ENCODE measurements around the gene HSD17B7.

HSD17B7 gene

DNA sequence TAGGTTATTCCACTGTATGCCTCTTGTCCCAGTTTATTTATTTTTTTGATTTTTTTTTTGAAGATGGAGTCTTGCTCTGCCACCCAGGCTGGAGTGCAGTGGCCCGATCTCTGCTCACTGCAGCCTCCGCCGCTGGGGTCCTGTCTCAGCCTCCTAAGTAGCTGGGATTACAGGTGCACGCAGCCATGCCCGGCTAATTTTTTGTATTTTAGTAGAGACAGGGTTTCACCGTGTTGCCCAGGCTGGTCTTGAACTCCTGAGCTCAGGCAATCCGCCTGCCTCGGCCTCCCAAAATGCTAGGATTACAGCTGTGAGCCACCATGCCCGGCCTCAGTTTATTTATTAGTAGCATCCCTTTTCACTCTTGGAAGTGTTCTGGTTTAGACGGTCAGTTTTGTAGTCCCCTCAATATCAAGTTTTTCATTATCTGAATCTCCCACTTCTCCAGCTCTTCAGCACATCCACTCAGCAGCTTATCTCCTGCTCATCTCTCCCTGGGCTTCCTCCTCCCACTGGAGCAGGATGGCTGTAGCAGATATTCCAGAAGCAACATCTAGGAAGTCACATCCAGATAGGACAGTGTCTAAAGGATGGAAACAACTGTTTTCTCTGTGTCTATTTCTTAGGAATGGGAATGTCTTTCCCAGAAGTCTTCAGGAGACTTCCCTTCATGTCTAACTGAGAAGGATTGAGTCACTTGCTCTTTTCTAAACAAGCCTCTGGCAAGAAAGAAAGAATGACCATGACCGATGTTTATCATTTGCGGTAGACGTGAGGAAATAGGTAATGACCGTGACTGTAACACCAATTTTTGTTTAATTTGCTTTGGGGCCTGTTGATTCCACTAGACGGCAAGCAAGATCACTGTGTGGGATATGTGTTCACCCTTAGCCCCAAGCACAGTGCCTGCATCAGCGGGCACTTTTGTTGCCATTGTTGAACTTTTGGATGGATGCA lies 56.0 kb downstream of the HSD17B7 start:
- TF ChIP-seq EP300 (IDR thresholded peaks at IDR 0.05; ENCODE audit: borderline replicate concordance): no peak
- TF ChIP-seq, protein P1, sequence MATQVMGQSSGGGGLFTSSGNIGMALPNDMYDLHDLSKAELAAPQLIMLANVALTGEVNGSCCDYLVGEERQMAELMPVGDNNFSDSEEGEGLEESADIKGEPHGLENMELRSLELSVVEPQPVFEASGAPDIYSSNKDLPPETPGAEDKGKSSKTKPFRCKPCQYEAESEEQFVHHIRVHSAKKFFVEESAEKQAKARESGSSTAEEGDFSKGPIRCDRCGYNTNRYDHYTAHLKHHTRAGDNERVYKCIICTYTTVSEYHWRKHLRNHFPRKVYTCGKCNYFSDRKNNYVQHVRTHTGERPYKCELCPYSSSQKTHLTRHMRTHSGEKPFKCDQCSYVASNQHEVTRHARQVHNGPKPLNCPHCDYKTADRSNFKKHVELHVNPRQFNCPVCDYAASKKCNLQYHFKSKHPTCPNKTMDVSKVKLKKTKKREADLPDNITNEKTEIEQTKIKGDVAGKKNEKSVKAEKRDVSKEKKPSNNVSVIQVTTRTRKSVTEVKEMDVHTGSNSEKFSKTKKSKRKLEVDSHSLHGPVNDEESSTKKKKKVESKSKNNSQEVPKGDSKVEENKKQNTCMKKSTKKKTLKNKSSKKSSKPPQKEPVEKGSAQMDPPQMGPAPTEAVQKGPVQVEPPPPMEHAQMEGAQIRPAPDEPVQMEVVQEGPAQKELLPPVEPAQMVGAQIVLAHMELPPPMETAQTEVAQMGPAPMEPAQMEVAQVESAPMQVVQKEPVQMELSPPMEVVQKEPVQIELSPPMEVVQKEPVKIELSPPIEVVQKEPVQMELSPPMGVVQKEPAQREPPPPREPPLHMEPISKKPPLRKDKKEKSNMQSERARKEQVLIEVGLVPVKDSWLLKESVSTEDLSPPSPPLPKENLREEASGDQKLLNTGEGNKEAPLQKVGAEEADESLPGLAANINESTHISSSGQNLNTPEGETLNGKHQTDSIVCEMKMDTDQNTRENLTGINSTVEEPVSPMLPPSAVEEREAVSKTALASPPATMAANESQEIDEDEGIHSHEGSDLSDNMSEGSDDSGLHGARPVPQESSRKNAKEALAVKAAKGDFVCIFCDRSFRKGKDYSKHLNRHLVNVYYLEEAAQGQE (IDR thresholded peaks at IDR 0.05; ENCODE audit: low read depth): no peak
- no peak for TF ChIP-seq YY1 (IDR thresholded peaks at IDR 0.05; ENCODE audit: low read depth)
- TF ChIP-seq TAF1 (IDR thresholded peaks at IDR 0.05; ENCODE audit: low read depth): no peak
- TF ChIP-seq CEBPB (IDR thresholded peaks at IDR 0.05): no peak
- TF ChIP-seq, protein P2, sequence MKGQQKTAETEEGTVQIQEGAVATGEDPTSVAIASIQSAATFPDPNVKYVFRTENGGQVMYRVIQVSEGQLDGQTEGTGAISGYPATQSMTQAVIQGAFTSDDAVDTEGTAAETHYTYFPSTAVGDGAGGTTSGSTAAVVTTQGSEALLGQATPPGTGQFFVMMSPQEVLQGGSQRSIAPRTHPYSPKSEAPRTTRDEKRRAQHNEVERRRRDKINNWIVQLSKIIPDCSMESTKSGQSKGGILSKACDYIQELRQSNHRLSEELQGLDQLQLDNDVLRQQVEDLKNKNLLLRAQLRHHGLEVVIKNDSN (IDR thresholded peaks at IDR 0.05): no peak
- no peak for TF ChIP-seq TCF12 (IDR thresholded peaks at IDR 0.05; ENCODE audit: low read depth)
- TF ChIP-seq CREB1 (IDR thresholded peaks at IDR 0.05; ENCODE audit: low read depth): no peak
- no peak for TF ChIP-seq NFIC (IDR thresholded peaks at IDR 0.05)
- TF ChIP-seq ZBTB7A (IDR thresholded peaks at IDR 0.05; ENCODE audit: low read depth): no peak
- TF ChIP-seq RAD21 (IDR thresholded peaks at IDR 0.05; ENCODE audit: low read depth): no peak
- TF ChIP-seq, protein P3, sequence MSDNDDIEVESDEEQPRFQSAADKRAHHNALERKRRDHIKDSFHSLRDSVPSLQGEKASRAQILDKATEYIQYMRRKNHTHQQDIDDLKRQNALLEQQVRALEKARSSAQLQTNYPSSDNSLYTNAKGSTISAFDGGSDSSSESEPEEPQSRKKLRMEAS (IDR thresholded peaks at IDR 0.05): no peak
- TF ChIP-seq FOXM1 (IDR thresholded peaks at IDR 0.05; ENCODE audit: borderline replicate concordance, low read depth): no peak
- TF ChIP-seq TEAD4 (IDR thresholded peaks at IDR 0.05): no peak
- TF ChIP-seq EGR1 (IDR thresholded peaks at IDR 0.05): no peak

DNA sequence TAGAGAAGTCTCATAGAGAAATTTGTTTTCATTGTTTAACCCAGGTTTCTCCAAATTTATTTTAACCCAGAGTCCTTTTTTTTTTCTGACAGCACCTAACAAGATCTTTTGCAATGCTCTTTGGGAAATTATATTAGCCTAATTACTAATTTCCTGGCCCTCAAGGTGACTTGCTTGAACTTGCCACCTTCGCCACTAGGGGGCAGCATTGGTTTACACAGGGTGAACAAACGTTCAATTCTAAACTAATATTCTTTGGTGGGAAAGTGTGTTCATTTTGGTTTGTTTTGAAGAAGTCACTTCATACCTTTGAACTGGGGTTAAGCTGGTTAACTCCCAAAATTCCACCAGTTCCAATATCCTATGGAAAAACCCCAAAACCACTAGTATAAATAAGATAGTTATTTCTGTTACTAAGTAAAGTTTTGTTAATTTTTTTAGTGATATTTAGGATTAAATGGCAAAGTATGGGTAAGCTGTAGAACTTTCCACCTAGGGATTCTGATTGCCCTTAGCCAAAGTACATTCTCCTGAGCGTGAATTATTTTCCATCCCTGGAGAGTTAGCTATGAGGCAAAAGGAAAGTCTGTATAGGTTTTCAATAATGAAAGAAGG lies 57.4 kb downstream of the HSD17B7 start:
- peak; percentile 90 for TF ChIP-seq RAD21 (IDR thresholded peaks at IDR 0.05; ENCODE audit: low read depth)
- TF ChIP-seq TAF1 (IDR thresholded peaks at IDR 0.05; ENCODE audit: low read depth): no peak
- no peak for TF ChIP-seq FOXM1 (IDR thresholded peaks at IDR 0.05; ENCODE audit: borderline replicate concordance, low read depth)
- TF ChIP-seq EP300 (IDR thresholded peaks at IDR 0.05; ENCODE audit: borderline replicate concordance): no peak

DNA sequence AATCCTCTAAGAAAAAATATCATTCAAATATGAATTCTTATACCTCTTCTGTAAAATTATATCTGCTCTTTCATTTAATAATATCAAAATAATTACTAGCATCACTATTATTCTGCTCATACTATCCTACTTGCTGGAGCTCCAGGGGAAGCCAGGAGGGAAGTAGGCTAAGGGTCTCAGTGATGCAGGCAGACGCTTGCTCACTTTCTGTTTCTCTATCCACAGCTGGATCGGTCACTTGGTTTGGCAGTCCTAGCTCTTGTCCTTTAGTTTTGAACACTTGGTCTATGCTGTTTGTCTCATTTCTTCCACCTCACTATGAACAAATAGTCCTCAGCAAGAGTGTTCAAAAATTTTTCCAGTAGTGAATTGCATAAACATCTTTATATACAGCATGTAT lies 59.2 kb downstream of the HSD17B7 start:
- TF ChIP-seq YY1 (IDR thresholded peaks at IDR 0.05; ENCODE audit: low read depth) (no peak), EGR1 (IDR thresholded peaks at IDR 0.05) (no peak), TCF12 (IDR thresholded peaks at IDR 0.05; ENCODE audit: low read depth) (no peak), EP300 (IDR thresholded peaks at IDR 0.05; ENCODE audit: borderline replicate concordance) (no peak), RAD21 (IDR thresholded peaks at IDR 0.05; ENCODE audit: low read depth) (no peak), FOXM1 (IDR thresholded peaks at IDR 0.05; ENCODE audit: borderline replicate concordance, low read depth) (no peak), NFIC (IDR thresholded peaks at IDR 0.05) (no peak), TEAD4 (IDR thresholded peaks at IDR 0.05) (no peak), ZBTB7A (IDR thresholded peaks at IDR 0.05; ENCODE audit: low read depth) (no peak), CREB1 (IDR thresholded peaks at IDR 0.05; ENCODE audit: low read depth) (no peak), TAF1 (IDR thresholded peaks at IDR 0.05; ENCODE audit: low read depth) (no peak), CEBPB (IDR thresholded peaks at IDR 0.05) (no peak)
- TF ChIP-seq, protein P2 (IDR thresholded peaks at IDR 0.05): no peak
- TF ChIP-seq, protein P3 (IDR thresholded peaks at IDR 0.05): no peak
- TF ChIP-seq, protein P1 (IDR thresholded peaks at IDR 0.05; ENCODE audit: low read depth): no peak

DNA sequence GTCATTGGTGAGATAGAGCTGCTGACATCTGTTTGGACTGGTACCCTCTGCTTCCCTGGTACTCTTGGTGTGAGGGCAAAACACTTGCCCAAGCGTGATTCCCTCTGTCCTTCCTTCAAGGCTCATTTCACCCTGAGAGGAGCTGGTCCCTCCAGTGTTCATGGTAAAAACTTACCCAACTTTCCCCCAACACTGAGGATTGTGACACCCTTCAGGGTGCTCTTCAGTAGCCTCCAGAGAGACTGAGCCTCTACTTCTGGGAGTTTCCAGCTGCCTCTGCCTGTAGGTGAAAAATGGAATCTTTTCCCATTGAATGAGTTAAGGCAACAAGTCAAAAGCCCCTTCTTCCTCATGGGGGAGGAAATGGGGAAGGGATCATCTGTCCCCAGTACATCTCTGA lies 60.8 kb downstream of the HSD17B7 start:
- TF ChIP-seq TEAD4 (IDR thresholded peaks at IDR 0.05) (no peak), YY1 (IDR thresholded peaks at IDR 0.05; ENCODE audit: low read depth) (no peak), FOXM1 (IDR thresholded peaks at IDR 0.05; ENCODE audit: borderline replicate concordance, low read depth) (no peak), CREB1 (IDR thresholded peaks at IDR 0.05; ENCODE audit: low read depth) (no peak), TCF12 (IDR thresholded peaks at IDR 0.05; ENCODE audit: low read depth) (no peak), NFIC (IDR thresholded peaks at IDR 0.05) (no peak), RAD21 (IDR thresholded peaks at IDR 0.05; ENCODE audit: low read depth) (no peak), TAF1 (IDR thresholded peaks at IDR 0.05; ENCODE audit: low read depth) (no peak), ZBTB7A (IDR thresholded peaks at IDR 0.05; ENCODE audit: low read depth) (no peak), EGR1 (IDR thresholded peaks at IDR 0.05) (no peak), CEBPB (IDR thresholded peaks at IDR 0.05) (no peak), EP300 (IDR thresholded peaks at IDR 0.05; ENCODE audit: borderline replicate concordance) (no peak)
- TF ChIP-seq, protein P1 (IDR thresholded peaks at IDR 0.05; ENCODE audit: low read depth): no peak
- TF ChIP-seq, protein P2 (IDR thresholded peaks at IDR 0.05): no peak
- TF ChIP-seq, protein P3 (IDR thresholded peaks at IDR 0.05): no peak

Measured in Ishikawa (cell line).